Measurements from ENCODE around the gene LPAR1.

The LPAR1 gene

DNA sequence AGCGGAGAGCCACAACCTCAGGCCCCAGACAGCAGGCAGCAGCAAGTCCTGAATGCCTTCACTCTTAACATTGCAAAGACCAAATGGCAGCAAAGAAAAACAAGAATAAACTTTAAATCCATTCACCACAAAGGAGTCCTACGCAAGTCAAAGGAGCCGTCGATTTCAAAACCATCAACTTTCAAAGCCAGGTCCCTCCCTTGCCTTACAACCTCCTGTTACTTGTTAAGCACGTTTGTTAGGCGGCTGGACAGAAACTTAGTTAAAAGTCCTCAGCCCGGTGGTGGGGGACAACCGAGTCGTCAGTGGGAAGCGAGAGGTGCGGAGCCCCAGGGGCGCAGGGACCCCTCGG lies 938 bp downstream of the LPAR1 start:
- DNase-seq (ENCODE audit: low read depth) = no peak

DNA sequence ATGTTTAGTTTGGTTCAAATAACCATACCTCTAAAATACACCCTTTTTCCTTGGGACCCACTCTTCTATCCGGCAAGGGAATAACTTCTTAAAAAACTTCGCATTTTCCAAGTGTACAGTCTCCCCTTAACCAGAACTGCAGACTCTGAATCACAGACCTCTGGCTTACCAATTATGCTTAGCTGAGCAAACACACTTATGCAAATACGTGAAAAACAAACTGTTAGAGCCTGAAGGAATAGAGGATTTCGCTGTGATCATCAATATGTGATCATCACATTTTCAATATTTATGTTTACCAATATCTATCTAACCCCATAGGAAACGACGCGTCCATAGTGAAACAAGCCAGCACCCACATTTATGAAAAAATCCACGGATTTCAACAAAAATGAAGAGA lies 1.3 kb downstream of the LPAR1 start:
- no peak for DNase-seq (ENCODE audit: low read depth)

DNA sequence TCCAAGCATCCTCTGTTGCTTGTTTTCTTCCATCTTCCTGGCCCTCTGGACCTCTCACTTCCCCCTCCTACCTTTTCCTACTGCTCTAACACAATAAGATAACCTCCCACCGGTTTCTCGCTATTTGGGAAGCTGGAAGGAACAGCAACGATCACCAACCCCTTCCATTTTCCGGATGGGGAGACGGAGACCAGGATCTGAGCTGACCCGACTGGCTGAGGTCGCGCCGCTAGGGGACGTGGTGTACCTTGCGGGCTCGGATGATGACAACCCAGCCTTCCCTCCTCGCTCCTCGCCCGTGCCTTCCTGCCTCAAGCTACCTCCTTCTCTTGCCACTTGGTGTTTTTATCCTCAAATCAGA lies 1.9 kb downstream of the LPAR1 start:
- DNase-seq (ENCODE audit: low read depth) = no peak

DNA sequence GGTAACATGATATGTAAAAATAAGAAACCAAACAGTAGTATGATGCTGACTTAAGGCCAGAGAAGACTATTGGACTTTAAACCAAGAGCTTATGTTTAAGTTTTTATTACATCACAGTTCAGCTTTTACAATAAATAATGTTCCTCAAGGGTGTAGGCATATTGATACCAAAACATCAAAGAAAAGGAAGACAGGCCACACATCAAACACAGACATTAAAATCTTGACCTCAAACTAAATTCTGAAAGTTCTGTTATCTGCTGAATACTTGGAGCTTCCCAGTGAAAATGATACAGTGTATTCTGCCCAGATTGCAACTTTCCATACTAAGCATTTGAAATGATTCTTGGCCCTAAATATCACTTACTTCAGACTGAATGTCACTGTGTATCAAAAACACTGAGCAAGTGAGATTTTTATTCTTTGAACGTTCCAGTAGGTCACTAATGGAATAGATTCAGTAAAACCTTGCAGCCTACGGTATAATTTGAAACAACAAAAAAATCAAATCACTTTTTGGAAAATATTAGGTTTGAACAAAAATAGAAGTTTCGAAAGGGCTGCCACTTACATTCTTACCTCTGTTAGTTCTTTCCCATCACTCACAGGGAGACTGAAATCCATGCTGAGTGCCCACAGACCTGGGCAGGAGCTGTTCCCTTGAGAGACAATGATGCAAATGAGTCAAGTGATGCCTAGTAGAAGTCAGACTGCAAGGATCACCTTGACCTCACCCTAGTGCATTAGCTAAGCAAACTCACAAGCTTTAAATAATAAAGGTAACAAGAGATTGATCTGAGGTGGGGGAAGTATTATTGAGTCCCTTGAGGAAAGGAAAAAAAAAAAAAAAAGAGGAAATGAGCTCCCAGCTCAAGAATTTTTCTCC lies 2.5 kb downstream of the LPAR1 start:
- DNase-seq (ENCODE audit: low read depth) = no peak

DNA sequence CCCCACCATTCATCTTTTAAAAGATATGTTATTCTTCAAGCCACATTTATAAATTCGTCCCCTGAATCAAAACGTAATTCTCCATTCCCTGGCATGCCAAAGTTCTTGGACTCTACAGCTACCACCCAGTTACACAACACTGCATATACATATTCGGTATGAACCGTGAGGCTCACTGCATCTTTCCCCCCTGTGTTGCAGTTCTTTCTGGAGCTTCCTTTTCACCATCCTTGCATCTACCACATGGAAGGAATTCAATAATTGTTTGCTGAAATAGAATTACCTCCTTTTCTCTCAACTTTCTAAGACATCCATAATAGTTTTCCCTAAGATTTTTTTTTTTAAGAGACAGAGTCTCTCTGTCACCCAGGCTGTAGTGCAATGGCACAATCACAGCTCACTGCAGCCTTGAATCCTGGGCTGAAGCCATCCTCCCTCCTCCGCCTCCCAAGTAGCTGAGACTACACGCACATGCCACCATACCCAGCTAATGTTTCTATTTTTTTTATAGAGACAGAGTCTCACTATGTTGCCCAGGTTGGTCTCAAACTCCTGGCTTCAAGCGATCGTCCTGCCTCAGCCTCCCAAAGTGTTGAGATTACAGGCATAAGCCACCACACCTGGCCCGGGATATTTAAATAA lies 3.3 kb downstream of the LPAR1 start:
- no peak for DNase-seq (ENCODE audit: low read depth)

DNA sequence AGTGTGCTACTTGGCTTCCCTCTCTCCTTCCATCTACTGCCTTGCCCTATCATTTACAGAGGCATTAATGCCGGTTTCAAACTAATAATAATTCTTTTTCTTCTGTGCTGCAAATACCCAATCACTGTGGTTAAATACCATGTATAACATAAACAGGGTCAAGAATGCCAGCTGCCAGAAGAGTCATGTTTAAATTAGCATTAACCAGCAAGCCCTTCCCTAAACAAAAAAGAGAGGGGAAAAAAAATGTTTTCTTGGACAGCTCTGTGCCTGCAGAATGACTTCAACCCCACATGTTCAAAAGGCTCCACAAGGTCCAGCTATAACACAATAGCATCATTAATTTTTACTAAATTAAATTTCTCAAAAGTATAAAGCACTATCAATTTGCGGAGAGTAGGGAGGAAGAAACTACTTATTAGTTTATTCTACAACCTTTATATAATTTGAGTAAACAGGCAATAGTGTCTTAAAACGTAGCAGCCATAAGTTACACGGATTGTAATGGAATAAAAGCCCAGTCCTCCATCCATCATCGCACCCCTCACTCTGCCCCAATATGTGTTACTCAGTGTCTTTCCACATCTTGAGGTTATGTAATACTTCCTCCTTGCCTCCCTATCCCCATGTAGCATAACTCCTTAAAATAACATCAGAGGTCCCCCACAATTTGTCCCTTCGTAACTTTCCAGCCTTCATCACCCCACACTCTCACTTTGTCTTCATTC lies 3.9 kb downstream of the LPAR1 start:
- no peak for DNase-seq (ENCODE audit: low read depth)

DNA sequence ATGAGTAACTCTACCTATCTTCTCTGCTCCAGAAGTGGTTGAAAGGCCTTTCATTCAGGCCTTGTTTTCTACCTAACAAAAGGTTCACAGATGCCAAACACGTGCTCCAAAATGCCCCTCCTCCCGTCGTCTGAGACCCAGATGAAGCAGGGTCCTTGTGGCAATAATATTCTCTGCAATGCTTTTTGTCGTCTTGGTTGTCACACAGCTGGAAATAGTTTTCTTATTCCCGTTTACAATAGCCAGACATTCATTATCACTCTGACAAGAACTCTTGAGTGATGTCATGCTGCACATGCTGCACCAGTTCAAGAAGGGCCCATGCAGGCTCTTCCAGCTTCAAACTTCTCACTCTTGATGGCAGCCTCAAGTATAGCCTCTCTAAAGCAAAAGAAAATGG lies 7.8 kb downstream of the LPAR1 start:
- no peak for DNase-seq (ENCODE audit: low read depth)

DNA sequence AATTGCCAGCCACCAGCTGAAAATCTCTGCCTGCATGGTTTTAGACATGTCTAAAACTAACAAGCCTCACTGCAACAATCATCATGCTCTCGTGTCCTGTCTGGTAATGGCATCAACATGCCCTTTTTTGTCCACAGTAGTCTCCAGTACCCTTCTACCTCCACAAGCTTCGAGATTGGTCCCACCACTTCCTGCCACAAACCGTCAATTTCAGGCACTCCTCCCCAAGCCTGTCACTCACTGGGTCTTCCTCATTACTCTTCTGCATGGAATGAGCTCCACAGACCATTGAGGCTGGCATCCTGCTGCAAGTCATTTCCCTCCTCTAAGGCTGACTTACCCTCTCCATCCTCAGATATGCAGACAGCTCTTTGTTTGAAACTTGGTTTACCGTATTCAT lies 9.0 kb downstream of the LPAR1 start:
- DNase-seq (ENCODE audit: low read depth) = no peak

DNA sequence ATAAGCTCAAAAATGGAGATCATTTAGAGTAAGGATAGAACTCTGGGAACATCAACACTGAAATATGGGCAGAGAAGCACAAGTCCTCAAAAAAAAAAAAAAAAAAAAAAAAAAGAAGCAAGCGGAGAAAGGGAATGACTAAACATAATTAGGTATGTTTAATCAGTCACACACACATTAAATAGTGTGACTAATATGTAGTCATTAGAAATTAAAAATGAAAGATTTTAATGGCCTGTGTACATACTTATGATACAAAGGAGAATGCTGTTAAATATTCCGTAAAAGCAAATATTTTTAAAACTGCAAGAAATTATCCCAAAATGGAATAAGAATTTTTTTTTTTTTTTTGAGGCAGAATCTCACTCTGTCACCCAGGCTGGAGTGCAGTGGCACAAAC lies 10.5 kb downstream of the LPAR1 start:
- DNase-seq (ENCODE audit: low read depth) = no peak

DNA sequence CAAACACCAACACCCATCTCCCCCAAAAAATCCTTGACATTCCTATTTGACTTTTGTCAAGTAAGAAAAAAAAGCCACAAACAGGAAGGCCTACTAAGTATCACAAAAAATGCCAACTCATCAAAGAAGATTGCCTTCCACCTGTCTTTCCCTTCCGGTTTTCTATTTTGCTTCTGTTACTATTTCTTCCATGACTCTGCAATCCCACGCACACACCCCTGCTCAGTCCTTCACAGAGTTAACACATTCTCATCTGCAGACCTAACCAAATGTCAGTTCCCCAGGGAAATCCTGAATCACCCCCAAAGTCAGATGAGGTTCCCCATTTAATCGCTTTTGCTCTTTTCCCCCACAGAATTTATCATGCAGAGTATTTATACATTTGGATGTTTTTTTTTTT lies 15.1 kb downstream of the LPAR1 start:
- DNase-seq (ENCODE audit: low read depth) = no peak

DNA sequence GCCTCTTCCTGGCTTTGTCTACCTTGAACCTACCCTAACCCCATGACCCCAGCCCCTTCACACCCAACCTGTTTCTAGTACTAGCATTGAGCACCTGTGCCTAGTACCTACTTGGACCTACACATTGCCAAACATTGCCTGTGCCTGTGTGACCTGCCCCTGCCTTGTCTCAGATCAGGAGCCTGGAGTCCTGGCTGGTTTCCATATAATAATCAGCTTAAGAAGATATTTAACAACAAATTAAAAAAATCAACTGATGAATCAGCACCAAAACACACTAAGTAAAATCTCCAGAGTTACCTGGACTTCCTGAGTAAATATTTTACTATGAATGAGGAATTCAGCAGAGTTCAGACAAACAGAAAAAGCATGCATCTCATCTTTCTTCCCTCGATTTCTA lies 17.7 kb downstream of the LPAR1 start:
- no peak for DNase-seq (ENCODE audit: low read depth)

DNA sequence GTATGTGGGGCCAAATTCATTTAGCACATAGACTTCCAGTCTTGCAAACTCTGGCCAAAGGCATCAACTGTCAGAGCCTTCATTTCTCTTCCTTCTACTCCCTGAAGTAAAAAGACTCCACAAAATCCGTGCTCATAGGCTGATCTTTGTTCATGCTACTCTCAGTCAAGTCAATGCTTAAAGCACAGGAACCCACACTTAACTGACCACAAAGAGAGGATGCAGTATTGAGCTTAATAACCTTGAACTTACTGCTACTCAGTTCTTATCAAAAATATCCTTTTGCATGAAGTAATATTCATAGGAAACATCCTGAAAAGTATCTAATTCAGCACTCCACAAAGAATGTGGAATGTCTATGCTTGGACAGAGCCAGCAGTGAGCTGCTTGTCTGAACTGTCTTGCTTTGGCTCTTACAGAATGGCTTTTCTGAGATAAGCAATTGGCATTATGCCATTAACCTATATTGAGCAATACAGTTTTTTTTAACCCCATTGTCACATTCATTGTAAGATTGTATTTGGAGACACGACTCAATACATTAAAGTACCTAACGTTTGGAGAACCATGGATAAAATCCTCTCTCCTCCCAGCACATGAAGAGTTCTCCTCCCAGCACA lies 21.7 kb downstream of the LPAR1 start:
- no peak for DNase-seq (ENCODE audit: low read depth)

DNA sequence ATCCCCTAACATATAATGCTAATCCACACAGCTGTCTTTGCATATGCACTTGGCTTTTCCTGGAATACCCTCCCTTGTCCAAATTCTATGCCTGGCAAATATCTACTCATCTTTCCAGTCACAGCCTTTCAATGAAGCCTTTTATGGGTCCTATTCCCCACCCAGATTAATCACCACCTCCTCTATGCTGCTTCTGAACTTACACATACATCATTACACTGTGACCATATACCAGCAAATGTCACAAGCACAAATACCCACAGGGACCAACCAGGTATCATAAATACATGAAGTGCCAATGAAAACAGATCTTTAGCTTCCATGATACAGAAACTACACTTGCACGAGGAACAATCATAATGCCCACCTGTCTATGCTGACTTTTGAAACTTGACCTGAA lies 22.3 kb downstream of the LPAR1 start:
- DNase-seq (ENCODE audit: low read depth) = no peak

DNA sequence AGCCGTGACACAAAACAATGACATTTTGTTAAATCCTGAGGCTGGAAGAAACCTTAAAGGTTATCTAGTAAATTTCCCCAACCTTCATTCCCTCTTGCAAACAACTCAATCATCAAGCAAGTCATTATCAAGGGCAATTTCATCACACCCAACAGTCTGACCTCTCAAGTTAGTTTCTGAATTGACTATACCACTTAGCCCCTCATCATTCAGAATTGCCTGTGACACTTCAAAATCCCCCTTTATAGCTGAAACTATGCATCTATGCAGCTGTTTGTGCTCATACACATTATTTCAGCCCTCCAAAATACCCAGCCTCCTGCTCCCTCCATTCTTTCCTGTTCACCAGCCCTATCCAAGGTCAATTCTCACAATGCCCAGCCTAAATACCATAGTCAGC lies 24.6 kb downstream of the LPAR1 start:
- DNase-seq (ENCODE audit: low read depth) = no peak

DNA sequence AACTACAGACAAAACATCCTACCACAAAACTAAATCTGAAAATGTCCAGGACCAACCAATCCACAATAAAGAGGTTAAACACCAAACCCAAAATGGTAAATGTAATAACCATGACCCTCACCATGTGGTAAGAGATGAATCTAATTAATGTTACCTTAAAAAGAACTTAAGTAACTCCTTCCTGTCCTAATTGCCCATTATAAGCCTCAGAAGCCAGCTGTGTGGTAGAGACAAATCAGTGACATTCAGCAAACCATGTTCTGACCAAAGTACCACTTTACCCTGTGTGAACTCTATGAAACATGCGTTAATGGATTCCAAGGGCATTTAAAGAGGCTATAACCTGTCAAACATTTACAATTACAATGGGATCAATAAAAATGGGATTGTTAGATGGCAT lies 25.0 kb downstream of the LPAR1 start:
- no peak for DNase-seq (ENCODE audit: low read depth)

DNA sequence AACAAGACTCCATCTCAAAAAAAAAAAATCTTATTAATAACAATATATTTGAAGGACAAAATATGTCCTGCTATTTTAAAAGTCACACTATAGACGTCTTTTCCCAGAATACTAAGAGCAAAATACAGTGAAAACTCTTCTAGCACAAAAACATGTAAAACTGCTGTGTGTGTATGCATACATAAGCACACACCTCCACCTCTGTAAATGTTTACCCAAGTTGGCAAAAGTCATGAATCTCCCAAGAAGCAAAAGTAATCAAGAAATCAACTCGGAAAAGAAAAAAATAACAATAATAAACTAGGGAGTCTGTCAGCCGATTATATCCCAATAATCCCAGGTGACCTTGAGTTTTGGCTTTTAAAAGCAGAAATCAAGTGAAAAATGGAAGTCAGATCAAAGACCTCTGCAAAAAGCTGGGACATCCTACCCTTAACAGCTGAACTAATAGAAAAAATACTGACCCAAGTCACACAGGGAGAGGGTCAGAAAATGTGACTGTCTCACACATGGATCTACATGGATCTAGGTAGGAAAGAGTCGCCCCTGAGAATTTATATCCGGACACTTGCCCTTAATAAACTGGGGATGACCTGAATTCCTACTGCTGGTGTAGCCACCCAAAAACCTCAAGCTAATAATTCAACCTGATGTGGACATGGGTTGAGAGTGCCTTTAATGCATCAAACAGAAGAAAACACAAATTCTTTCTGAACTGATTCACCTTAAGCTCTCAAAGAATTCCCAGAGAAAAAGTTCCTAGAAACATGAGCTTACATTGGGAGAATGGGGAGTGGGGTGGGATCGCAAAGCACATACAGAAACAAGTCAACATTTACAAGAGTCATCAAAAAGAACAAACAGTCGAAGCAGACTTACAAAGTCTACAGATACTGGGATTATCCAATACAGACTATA lies 29.9 kb downstream of the LPAR1 start:
- no peak for DNase-seq (ENCODE audit: low read depth)

DNA sequence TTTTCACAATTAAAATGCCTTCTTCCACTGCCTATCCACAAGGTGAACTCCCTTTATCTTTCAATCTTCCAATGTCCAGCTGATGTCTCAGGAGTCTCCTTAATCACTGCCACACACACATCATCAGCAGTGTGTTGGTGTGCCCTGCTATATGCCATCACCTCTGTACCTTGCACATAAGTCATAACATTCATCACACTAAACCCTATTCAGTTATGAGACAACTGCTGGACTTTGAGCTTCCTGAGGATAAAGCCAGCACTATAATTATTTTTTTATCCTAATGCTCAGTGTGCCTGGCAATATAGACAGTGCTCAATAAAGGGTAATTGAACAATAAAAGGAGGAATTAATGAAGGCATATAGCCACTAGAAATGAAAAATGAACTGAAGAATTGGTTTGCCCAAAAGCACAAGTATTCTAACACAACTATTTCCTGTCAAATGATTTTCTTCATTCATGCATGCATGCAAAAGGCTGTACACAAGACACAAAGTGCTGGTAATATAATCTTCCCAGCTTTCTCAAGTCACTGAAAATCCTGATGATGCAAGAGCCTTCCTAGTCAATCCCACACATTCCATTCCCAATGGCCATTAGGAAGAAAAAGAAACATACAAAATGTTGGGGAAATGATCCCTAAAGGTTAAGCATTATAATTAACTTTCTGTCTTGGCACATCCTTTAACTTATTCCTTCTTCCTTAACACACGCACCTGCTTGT lies 32.4 kb downstream of the LPAR1 start:
- DNase-seq (ENCODE audit: low read depth) = no peak

DNA sequence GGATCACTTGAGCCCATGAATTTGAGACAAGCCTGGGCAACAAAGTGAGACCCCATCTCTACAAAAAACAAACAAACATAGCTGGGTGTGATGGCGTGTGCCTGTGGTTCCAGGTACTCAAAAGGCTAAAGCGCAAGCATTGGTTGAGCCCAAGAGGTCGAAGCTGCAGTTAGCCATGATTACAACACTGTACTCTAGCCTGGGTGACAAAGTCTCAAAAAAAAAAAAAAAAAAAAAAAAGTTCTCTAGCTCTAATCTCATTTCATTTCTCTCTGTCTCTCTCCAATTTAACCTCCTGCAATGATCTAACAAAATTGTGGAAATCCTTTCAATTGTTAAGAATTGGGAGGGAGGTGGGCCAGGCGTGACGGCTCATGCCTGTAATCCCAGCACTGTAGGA lies 33.3 kb downstream of the LPAR1 start:
- DNase-seq (ENCODE audit: low read depth) = no peak

DNA sequence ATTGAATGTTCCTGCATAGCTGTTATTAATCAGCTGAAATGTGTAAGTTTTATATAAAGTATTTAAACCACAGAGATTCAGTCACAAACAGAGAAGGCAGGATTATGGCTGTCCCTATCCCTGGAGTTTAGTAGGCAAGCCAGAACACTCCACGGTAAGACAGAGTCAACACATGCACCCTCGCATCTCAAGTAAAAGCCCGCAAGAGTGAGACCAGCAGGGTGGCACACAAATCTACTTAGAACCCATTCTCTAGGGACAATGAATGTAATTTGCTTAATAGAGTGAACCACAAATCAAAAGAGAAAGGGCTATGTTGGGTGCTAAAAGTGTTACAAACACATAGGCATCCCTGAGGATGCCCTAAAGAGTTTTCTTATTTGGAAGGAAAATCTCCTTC lies 35.1 kb downstream of the LPAR1 start:
- DNase-seq (ENCODE audit: low read depth) = no peak

DNA sequence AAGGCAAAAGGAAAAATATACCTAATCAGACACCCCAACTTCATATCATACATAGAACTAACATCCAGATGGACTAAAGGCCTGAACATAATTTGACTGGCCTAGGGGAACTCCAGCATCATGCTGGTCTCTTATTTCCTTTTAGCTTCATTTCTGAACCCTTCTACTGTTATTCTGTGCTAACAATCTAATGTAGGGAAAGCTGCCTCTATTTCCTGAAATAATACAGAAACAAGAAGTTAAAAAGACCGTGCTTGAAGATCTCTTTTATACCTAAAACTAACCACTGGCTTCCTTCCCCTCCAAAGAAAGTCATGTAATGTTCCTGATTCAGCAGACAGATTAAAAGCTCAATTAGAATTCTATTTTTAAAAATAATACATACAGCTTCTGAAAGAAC lies 36.7 kb downstream of the LPAR1 start:
- no peak for DNase-seq (ENCODE audit: low read depth)

DNA sequence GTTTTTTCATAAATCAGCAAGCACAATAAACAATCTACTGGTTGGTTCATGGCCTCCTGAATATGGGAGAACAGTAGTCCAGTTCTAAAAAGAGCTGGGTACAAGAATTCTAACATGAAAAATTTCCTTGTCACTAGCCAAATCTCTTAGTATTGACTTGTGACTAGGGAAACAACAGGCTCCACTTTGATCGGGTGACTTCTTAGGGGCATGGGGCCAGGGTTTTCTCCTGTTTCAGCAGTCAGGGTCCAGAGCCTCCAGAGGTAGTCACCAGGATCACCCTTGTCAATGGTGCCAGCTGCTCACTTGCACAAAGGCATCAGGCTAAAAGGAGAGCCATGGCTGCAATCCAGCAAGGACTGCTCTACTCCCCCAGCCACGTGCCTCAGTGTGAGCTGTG lies 38.1 kb downstream of the LPAR1 start:
- no peak for DNase-seq (ENCODE audit: low read depth)

Data from T-helper 22 cell (primary cell).